Measurements from ENCODE around the gene RGS3. TPM values are rescaled to one million over a fixed set of nuclear protein-coding genes. Genes with fewer than 3 reads are reported as not detected.
"Not testable (repeated sequence)": the region's sequence is repeated elsewhere in the genome, so short reads cannot be mapped to it uniquely, and the experiment has no call there.

Gene RGS3
- total RNA-seq, 2 donors from 2014 or later, result 170 to 202 TPM

GRCh38 chr9:113546566-113546965, 83.0 kb downstream of the RGS3 start:
- TF ChIP-seq CTCF (IDR thresholded peaks at IDR 0.05), result no peak
- Histone ChIP-seq H3K27ac (no peak overlapping the region), H3K4me3 (no peak overlapping the region), H3K27me3 (replicated peaks; ENCODE audit: insufficient read depth) (no peaks in the 10 kb centered on the region), H3K36me3 (peaks cover 9% of the 10 kb centered on the region), H3K4me1 (ENCODE audit: control insufficient read depth in 1 of 2, low read depth in 2 of 2) (peaks cover 16 to 29% of the 10 kb centered on the region in 2 donors), H3K9me3 (no peaks in the 10 kb centered on the region)
- no peak for ATAC-seq (ENCODE audit: insufficient number of reproducible peaks, low FRiP score, low read depth)
- no peak for DNase-seq (ENCODE audit: low spot score)

- DNase-seq (ENCODE audit: low spot score) (no peak), ATAC-seq (ENCODE audit: insufficient number of reproducible peaks, low FRiP score, low read depth) (no peak)
- no peaks in the 10 kb centered on the region for H3K9me3 ChIP-seq
- H3K27me3 ChIP-seq (replicated peaks; ENCODE audit: insufficient read depth), result no peaks in the 10 kb centered on the region
- no peak overlapping the region for H3K4me3 ChIP-seq
- H3K4me1 ChIP-seq (ENCODE audit: control insufficient read depth in 1 of 2, low read depth in 2 of 2), result peaks cover 16 to 26% of the 10 kb centered on the region in 2 donors
- no peak for TF ChIP-seq CTCF (IDR thresholded peaks at IDR 0.05)
- peak overlapping the region; percentile 76 to 77 for H3K27ac ChIP-seq
- peaks cover 4% of the 10 kb centered on the region for H3K36me3 ChIP-seq
Measured at GRCh38 chr9:113547501-113547900, 84.0 kb downstream of the RGS3 start.

GRCh38 chr9:113548221-113549041, 84.9 kb downstream of the RGS3 start:
- ATAC-seq (ENCODE audit: insufficient number of reproducible peaks, low FRiP score, low read depth) (peak; percentile 41), DNase-seq (ENCODE audit: low spot score) (peak; percentile 17)

GRCh38 chr9:113549892-113550291, 86.4 kb downstream of the RGS3 start:
- Histone ChIP-seq H3K4me1 (ENCODE audit: control insufficient read depth in 1 of 2, low read depth in 2 of 2) (peaks cover 16 to 26% of the 10 kb centered on the region in 2 donors), H3K27ac (peak overlapping the region in 1 of 2 donors; percentile 5)
- not testable (repeated sequence) for H3K9me3 ChIP-seq; H3K36me3 ChIP-seq; DNase-seq (ENCODE audit: low spot score); ATAC-seq (ENCODE audit: insufficient number of reproducible peaks, low FRiP score, low read depth); H3K27me3 ChIP-seq (replicated peaks; ENCODE audit: insufficient read depth); H3K4me3 ChIP-seq

More at GRCh38 chr9:113548221-113549041, 84.9 kb downstream of the RGS3 start:
- Histone ChIP-seq H3K9me3 (no peaks in the 10 kb centered on the region), H3K27ac (peak overlapping the region; percentile 76 to 77), H3K36me3 (peaks cover 1% of the 10 kb centered on the region), H3K27me3 (replicated peaks; ENCODE audit: insufficient read depth) (no peaks in the 10 kb centered on the region), H3K4me1 (ENCODE audit: control insufficient read depth in 1 of 2, low read depth in 2 of 2) (peaks cover 16 to 26% of the 10 kb centered on the region in 2 donors), H3K4me3 (no peak overlapping the region)
- no peak for TF ChIP-seq CTCF (IDR thresholded peaks at IDR 0.05)

- Histone ChIP-seq H3K27ac (peak overlapping the region; percentile 4 to 81), H3K4me1 (ENCODE audit: control insufficient read depth in 1 of 2, low read depth in 2 of 2) (peaks cover 14 to 51% of the 10 kb centered on the region in 2 donors), H3K27me3 (replicated peaks; ENCODE audit: insufficient read depth) (no peaks in the 10 kb centered on the region), H3K36me3 (no peaks in the 10 kb centered on the region), H3K9me3 (no peaks in the 10 kb centered on the region), H3K4me3 (no peak overlapping the region)
- DNase-seq (ENCODE audit: low spot score) (no peak), ATAC-seq (ENCODE audit: insufficient number of reproducible peaks, low FRiP score, low read depth) (no peak)
- TF ChIP-seq CTCF (IDR thresholded peaks at IDR 0.05), result no peak
Measured at GRCh38 chr9:113556877-113557593, 93.5 kb downstream of the RGS3 start.

Measured in thoracic aorta (tissue), 2 donors.